NOMO-1 treated with dmso at 0.1 percent for 144 hours (cell line): Measurements from ENCODE around the gene TRRAP.
A peak's percentile ranks its signal among the peaks of the same experiment; 100 is the strongest.

Source experiments
- DNase-seq: peaks from one replicate; lab custom pipeline; 2025; ENCODE audit not compliant: unreplicated experiment; lab: John Stamatoyannopoulos, UW

The TRRAP gene

DNA sequence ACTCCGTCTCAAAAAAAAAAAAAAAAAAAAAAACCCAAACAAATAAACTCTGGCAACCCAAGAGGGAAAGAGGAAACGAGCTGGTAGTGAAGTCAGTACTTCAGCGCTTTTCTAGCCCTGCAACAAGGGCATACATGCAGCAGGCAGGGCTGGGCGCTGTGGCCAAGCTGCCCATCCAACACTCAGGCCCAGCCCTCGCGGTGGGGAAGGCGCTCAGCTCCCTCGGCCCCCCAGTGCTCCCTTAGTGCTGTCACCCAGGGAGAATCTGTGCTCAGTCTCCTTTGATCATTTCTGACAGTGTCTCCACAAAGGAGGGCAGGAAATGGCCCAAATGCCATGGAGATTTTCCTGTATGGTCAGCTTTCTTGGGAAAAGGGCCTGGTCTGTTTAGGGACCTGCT is 168.4 kb downstream of the TRRAP start:
- no peak for DNase-seq

- DNase-seq: no peak
These were observed 169.3 kb downstream of the TRRAP start for GRCh38 chr7:99047526-99048077.

DNA sequence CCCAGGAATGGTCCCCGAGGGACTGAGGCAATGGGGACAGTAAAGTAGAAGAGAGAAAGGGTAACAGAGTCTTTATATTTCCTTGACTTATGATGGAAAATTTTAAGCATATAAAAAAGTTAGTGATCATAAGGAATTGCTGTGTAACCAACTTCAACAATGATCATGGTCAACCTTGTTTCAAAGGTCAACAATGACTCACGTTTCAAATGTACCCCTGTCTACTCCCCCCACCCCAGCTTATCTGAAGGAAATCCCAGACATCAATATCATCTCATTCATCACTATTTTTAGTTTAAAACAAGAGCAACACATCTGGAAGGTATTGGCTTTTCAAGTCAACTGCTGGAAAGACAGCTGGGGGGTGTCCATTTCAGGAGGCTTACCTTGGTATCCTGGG is 172.6 kb downstream of the TRRAP start:
- DNase-seq: no peak

DNA sequence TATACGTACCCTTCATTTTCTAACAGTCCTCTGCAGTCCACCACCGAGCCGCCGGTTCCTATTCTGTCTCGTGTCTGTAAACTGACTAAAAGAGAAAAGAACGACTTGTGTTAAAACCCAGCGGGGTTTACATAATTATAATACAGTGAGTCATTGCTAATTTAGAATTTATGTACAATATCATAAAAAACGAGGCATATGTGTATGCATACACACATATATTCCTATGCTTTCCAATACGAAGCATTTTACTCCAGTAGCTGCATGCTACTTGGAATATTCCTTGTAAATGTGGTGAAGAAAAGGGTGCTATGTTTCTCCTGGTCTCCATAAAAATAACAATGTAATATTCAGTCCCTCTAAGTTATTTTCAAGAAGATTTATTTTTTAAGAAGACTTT is 176.4 kb downstream of the TRRAP start:
- DNase-seq: no peak

- peak; percentile 55 for DNase-seq
These were observed 182.9 kb downstream of the TRRAP start for GRCh38 chr7:99061001-99061776.
